ENCODE measurements around the gene VPS52. TPM values are rescaled to one million over a fixed set of nuclear protein-coding genes. Genes with fewer than 3 reads are reported as not detected.

VPS52 gene
- total RNA-seq, 2 donors from 2014 or later = 19.0 to 31.7 TPM

DNA sequence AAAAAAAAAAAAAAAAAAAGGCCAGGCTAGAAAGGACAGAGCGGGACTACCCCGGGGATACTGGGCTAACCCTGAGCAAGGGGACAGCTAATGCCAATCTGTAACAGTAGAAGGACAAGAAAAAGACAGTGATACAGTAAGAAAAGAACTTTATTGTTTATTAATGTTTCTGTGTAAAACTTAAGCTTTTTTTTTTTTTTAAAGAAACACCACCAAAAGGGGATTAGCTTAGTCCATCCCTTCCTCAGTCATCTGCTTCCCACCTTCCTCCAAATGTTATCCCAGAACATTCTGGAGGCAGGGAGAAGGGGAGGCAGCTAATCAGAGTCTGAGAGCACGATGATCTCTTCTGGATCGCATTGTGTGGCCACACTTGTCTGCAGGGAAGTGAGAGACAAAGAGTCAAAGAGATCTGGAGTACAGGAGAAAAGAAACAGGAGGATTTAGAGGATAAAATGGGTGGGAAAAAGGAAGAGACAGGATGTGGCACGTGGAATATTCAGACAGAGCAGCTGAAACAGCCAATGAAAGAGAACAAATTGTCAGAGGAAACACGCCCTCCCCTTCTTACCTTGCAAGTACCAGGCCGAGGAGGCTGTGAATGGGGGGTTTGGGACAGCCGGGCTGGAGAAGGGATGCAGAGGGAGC is 46.9 kb upstream of the VPS52 start:
- peak overlapping the region; percentile 47 to 62 for H3K4me3 ChIP-seq
- H3K27me3 ChIP-seq = no peaks in the 10 kb centered on the region
- no peaks in the 10 kb centered on the region for H3K9me3 ChIP-seq
- DNase-seq (ENCODE audit: low spot score) = no peak
- H3K4me1 ChIP-seq = peaks cover 0 to 68% of the 10 kb centered on the region in 2 donors
- TF ChIP-seq, protein P1, sequence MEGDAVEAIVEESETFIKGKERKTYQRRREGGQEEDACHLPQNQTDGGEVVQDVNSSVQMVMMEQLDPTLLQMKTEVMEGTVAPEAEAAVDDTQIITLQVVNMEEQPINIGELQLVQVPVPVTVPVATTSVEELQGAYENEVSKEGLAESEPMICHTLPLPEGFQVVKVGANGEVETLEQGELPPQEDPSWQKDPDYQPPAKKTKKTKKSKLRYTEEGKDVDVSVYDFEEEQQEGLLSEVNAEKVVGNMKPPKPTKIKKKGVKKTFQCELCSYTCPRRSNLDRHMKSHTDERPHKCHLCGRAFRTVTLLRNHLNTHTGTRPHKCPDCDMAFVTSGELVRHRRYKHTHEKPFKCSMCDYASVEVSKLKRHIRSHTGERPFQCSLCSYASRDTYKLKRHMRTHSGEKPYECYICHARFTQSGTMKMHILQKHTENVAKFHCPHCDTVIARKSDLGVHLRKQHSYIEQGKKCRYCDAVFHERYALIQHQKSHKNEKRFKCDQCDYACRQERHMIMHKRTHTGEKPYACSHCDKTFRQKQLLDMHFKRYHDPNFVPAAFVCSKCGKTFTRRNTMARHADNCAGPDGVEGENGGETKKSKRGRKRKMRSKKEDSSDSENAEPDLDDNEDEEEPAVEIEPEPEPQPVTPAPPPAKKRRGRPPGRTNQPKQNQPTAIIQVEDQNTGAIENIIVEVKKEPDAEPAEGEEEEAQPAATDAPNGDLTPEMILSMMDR (IDR thresholded peaks at IDR 0.05) = no peak
- peaks cover 28% of the 10 kb centered on the region for H3K36me3 ChIP-seq
- peak overlapping the region; percentile 85 for H3K27ac ChIP-seq

DNA sequence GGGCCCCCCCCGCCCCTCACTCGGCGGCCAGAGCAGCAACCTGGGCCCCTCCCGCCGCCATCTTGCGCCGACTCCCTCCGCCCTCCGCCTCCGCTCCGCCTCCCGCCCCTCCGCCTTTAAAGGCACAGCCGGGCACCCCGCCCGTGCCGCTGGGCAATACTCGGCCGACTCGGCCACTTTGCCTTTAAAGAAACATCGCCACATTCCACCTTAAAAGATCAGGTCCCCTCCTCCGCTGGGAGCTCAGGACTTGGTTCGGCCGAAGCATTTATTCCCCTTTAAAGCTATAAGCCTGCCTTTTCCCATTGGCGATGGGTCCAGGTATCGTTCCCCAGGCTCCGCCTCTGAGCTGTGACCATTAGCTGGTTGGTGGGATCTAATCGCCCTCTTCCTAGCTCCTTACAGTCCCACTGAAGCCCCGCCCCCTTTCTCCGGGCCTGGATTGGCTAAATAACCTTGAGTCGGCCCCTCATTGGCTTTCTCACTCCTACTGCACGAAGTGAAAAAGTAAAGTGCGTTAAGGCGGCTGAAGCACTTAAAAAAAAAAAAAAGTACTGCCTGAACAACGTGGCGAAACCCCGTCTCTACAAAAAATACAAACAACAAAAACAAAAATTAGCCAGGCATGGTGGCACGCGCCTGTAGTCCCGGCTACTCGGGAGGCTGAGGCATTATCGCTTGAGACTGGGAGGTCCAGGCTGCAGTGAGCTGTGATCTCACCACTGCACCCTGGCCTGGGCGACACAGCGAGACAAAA is 46.2 kb upstream of the VPS52 start, which contains the start of gene ZBTB22:
Gene ZBTB22 (minus strand): TSS at position 76 of the 757 bp plus-strand sequence. CDS start 828 bp downstream, outside the sequence.
- Histone ChIP-seq H3K36me3 (peaks cover 28% of the 10 kb centered on the region), H3K9me3 (no peaks in the 10 kb centered on the region), H3K27me3 (no peaks in the 10 kb centered on the region), H3K4me3 (peak within 1 kb of the TSS; percentile 47 to 62), H3K4me1 (peaks cover 0 to 69% of the 10 kb centered on the region in 2 donors), H3K27ac (peak within 1 kb of the TSS; percentile 85)
- peak; percentile 100 for DNase-seq (ENCODE audit: low spot score)
- TF ChIP-seq, protein P1 (IDR thresholded peaks at IDR 0.05) = no peak

DNA sequence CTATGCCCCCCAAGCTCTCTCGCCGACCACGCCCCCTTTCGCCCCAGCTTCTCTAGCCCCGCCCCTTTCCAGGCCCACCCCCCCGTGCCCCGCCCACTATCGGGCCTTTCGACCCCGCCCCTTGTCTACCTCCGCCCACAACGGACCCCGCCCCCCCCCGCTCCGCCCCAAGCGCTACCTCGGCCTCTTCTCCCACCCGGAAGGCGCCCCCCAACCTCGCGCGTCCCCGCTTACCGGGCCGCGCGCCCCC is 45.7 kb upstream of the VPS52 start:
- Histone ChIP-seq H3K36me3 (peaks cover 28% of the 10 kb centered on the region), H3K9me3 (no peaks in the 10 kb centered on the region), H3K27me3 (no peaks in the 10 kb centered on the region), H3K4me1 (peaks cover 0 to 72% of the 10 kb centered on the region in 2 donors), H3K4me3 (peak overlapping the region; percentile 47 to 62), H3K27ac (peak overlapping the region; percentile 85)
- TF ChIP-seq, protein P1 (IDR thresholded peaks at IDR 0.05) = no peak
- DNase-seq (ENCODE audit: low spot score) = no peak

DNA sequence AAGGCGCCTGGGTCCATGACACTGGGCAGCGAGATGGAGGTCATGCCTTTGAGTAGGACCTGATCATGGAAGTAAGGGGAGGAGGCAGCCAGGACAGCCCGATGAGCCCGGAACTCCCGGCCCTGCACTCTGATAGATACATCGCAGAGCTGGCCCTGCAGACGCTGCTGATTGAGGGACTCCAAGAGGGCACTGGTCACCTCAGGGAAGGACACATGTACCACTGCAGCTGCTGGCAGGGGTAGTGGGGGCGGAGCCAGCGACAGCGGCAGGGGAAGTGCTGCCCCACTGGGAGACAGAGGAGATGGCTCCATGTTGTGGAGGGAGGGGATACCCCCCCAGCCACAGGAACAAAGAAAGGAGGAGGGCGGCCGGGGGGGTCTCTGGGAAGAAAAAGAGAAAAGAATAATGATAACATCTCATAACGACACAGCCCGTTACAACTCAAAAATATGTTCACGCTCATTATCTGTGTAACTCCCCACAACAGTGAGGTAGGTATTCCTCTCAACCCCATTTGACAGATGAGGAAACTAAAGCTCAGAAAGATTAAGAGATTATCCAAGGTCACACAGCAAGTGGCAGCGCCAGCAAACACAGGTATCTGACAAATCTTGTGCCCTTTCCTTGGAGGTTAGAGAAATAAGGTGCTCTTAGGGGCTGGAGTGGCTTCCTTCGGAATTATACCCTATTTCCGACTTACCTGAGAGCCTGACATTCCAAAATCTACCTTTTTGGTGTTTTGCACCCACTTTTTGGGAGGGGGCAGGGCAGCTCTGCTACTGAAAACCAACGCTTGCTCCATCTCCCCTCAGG is 45.1 kb upstream of the VPS52 start:
- Histone ChIP-seq H3K4me3 (peak overlapping the region; percentile 47 to 62), H3K4me1 (peaks cover 0 to 72% of the 10 kb centered on the region in 2 donors), H3K36me3 (peaks cover 28% of the 10 kb centered on the region), H3K27ac (peak overlapping the region; percentile 85), H3K27me3 (no peaks in the 10 kb centered on the region), H3K9me3 (no peaks in the 10 kb centered on the region)
- TF ChIP-seq, protein P1 (IDR thresholded peaks at IDR 0.05) = no peak
- no peak for DNase-seq (ENCODE audit: low spot score)

DNA sequence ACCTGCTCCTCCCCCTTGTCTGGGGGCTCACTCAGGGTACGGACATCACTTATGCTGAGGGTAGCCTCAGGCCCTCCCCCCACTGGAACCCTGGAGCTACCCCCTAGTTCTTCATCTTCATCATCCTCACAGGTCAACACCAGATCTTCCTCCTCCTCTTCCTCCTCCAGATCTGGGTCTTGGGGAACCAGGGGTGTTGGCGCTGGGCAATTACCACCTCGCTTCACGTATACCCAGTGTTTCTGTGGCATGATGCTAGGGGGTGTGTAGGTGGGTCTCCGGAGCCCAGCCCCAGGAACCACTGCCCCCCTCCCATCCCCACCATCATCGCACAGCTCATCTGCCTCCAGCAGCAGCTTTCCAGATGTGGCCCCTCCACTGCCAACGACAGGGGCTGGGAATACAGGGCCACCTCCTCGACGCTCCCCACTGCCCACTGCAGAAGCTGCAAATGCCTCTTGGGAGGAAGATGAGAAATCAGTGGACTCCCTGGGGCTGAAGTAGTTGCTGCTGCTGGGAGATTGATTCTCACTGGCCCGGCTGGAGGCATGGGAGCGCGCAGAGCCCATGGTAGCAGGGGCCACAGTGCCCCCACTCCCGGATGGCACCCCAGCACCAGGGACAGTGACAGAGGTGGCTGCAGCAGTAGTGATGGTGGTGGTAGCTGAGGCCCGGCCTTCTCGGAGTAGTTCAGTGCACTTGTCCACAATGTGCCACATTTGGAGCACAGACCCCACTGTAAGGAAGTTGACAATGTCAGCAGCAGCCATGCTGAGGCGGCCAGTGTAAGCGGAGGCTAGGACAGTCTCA is 44.3 kb upstream of the VPS52 start:
- H3K36me3 ChIP-seq = peaks cover 26% of the 10 kb centered on the region
- TF ChIP-seq, protein P1 (IDR thresholded peaks at IDR 0.05) = no peak
- H3K27me3 ChIP-seq = no peaks in the 10 kb centered on the region
- H3K4me3 ChIP-seq = no peak overlapping the region
- H3K4me1 ChIP-seq = peaks cover 0 to 72% of the 10 kb centered on the region in 2 donors
- no peak for DNase-seq (ENCODE audit: low spot score)
- no peaks in the 10 kb centered on the region for H3K9me3 ChIP-seq
- H3K27ac ChIP-seq = peak overlapping the region; percentile 85 to 91
